Activated T-cell treated with anti-CD3 and anti-CD28 coated beads for 1 hour (primary cell): ENCODE data around the gene GOLIM4.

Source experiments
- DNase-seq: peaks from one replicate; pipeline ENCODE4 v3.0.0-alpha.2; 2020; ENCODE audit warnings: low read depth

Gene GOLIM4

DNA sequence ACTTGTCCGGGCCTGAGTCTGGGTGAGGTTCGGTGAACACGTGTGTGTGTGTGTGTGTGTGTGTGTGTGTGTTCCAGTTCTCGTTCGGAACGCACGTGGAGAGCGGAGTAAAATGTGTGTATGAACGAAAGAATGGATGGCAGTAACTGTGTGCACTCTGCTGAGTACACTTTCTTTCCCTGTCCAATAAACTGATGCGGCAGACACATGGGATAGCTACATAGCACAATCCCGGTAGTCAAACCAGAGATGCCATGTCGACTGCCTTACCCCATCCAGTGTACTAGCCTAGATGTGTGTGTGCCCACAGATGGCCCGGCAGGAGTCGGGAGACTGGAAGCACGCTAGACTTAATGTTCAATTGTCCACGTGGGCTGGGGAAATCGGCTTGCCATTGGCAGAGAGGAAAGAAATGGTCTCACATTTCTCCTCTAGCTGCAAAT, 507 bp upstream of the GOLIM4 start:
- DNase-seq = no peak

DNA sequence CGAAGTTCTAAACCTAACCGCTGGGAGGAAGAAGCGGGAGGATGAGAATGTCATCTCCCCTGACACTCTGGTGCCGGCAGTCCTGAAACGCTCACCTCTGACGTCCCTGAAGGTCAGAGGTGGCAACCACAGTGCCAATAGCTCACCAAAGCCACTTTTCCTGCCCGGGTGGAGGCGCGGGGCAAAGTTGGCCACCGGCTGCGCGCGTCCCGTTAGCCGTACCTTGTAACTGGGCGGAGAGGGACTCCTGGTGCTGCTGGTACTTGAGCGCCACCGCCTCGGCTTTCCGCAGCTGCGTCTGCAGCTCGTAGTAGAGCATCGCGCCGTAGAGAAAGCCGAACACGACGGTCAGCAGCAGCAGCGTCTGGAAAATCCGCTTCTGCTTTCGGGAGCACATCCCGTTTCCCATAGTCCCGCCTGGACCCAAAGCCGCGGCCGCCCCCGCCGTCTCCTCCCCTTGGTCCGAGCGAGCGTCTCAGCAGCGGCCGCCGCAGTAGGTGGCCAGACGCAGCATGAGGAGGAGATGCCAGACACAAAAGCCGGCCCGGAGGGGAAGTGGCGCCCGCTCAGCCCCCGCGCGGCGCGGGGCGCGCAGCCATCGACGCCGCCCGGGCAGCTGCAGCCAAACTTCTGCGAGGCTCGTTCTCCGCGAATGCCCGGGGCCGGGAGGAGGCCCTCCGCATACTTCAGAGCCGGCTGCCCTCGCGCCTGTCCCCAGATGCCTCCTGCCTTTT, 680 bp downstream of the GOLIM4 start:
- DNase-seq = peak; percentile 7

DNA sequence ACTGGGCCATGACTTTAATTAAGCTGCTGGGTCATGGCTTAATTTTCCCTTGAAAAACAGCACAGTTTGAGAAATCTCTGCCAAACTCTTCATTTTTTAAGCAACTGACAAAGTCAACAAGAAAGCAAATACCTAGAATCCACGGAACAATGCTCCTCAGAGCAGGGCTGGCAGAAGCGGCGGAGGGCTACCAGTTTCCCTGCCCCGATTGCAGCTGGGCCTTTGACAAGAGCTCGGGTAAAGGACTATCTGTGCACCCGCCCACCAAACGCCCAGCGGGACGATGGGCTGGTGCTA, 1.2 kb downstream of the GOLIM4 start:
- DNase-seq = no peak

DNA sequence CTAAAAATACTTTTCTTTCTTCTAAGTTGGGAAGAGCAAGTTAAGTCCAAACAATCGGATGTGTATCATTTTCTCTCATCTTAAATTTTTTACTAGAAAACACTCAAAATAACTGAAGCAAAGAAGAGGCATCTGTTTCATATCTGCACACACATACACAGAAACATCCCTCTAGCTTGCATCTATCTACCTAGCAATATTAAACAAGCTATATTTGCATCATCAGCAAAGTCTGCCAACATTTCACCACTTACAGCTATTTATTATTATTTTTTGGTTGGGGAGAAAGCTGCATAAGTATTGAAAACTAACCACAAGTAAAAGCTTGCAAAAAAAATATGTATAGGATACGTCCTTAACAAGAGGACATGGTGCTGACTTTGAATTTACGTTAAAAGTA, 1.9 kb downstream of the GOLIM4 start:
- DNase-seq = no peak

DNA sequence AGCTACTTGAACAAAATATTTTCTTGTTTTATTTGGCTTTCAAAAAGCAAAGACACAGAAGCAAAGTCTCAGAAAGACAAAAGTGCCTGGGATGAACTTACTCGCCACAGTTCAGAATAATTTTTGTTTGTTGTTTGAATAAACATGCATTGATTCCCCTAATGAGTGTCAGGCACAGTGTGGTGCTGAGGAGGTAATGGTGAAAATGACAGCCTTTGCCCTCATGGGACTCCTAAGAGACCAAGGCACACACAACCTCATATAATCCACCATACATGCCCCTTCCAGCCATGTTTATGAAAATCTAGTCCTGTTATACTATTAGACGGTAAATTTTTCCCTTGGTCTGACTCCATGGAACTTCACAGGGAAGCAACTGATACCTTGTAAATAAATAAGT, 2.5 kb downstream of the GOLIM4 start:
- DNase-seq = no peak

DNA sequence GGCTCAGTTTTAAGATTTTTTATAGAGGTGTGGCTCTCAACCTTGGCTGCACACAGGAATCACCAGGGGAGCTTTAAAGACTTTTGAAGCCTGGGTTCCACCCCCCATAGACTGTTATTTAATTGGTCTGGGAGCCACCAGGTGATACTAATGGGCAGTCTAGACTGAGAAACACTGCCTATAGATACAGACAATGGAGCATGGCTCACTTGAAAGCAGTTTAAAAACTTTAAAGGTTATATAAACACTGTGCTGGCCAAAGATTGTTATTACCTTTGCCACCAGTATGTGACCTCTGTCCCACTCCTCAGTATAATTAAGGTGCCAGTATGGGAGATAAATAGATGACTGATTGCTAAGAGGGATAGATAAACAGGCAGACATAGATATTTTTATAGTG, 3.8 kb downstream of the GOLIM4 start:
- DNase-seq = no peak

DNA sequence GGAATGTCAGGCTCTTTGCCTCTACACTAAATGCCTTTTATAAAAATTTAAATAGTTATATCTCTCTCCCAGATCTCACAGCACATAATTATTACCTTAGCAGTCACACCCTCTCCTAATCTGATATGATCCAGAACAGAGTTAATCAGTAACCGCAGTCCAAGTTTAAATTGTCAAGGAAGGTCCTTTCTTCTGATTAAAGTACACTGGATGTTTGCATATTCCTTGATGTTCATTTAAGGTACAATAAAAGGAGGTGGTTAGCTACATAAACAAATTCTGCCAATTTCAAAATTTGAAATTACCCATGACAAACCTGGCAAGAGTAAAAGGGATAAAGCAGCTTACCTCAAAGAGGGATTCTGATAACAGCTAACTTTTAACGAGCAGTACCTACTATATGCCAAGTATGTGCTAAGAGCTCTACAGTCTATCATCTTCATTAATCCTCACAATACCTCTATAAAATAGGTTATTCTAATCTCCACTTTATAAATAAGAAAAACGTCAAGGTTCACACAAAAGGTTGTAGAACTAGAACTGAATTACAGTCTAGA, 4.3 kb downstream of the GOLIM4 start:
- no peak for DNase-seq

DNA sequence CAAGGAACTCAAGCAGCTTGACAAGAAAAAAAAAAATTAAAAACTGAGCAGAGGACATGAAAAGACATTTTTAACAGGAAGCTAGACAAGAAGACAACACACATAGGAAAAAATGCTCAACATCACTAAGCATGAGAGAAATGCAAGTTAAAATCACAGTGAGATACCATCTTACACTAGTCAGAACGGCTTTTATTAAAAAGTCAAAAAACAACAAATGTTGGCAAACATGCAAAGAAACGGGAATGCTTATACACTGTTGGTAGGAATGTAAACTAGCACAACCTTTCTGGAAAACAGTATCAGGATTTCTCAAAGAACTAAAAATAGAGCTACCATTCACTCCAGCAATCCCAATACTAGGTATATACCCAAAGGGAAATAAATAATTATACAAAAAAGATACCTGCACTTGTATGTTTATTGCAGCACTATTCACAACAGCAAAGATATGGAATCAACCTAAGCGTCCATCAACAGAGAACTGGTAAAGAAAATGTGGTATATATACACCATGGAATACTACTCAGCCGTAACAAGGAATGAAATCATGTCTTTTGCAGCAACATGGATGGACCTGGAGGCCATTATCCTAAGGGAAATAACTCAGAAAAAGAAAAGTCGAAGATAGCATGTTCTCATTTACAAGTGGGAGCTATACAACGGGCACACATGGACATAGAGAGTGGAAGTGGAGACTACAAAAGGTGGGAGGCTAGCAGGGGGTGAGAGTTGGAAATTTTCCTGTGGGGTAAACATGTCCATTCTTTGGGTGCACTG, 5.2 kb downstream of the GOLIM4 start:
- no peak for DNase-seq

DNA sequence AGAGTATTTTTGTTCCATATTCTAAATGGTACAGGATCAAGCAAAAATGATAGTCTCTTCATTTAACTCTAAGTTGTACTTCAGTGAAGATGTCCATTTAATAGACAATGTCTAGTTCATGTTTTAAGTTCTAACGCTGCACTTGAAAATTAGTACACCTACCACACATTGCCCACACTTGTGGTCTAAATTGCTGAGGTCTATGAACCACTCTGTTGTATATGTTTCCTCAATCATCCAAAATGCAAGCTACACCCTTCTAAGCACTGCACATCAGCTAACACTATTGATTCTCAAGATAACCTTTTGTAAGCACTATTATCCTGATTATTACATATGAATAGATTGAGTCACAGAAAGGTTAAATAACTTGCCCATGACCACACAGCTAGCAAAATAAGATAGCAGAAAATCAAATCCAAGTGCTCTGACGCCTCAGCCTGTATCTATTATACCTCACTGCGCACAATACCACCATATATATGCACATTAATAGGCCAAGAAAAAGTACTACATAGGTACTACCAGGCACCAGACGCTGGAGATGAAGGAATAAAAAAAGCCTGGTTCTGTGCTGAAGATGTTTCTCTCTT, 6.4 kb downstream of the GOLIM4 start:
- no peak for DNase-seq

DNA sequence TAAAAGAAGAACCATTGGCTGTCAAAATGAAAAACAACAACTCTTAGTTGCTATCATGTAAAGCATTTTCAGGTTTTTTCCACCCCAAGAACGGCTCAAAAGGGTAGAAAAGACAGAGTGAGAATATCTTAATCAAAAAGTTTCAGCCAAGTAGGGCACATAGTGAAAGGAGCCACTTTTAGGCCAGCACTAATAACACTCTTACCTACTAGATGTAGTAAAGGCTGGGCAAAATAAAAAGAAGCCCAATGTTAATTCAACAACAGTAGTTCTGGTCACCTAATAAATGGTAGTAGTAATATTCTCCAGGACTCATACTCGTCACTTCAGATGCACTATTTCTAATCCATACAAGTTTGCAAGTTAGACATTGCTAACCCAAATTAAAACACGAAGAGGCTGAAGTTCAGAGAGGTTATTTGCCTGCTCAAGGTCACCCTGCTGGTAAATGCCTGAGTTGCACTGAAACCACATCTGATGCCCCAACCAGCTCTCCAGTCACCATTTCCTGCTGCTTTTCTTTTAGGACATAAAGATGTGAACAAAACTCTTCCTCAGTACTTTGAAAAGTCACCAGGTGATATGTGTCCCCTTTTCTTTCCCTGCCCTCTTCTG, 7.5 kb downstream of the GOLIM4 start:
- no peak for DNase-seq

DNA sequence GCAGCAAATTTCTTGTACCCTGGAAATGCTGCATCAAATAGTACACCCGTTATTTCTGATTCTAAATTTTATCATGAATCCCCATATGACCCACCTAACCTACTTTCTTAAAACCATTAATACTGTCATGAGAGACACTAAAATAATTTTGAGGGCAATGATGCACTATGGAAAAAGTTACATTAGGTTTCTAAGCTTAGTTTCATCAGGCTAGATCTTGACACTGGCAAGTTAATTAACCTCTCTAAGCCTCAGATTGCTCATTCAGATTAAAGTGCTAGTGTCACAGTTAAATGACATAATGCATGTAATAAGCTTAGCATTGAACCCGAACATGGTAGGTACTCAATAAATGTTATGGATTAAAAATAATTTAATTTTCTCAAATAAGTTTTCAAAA, 8.2 kb downstream of the GOLIM4 start:
- no peak for DNase-seq

DNA sequence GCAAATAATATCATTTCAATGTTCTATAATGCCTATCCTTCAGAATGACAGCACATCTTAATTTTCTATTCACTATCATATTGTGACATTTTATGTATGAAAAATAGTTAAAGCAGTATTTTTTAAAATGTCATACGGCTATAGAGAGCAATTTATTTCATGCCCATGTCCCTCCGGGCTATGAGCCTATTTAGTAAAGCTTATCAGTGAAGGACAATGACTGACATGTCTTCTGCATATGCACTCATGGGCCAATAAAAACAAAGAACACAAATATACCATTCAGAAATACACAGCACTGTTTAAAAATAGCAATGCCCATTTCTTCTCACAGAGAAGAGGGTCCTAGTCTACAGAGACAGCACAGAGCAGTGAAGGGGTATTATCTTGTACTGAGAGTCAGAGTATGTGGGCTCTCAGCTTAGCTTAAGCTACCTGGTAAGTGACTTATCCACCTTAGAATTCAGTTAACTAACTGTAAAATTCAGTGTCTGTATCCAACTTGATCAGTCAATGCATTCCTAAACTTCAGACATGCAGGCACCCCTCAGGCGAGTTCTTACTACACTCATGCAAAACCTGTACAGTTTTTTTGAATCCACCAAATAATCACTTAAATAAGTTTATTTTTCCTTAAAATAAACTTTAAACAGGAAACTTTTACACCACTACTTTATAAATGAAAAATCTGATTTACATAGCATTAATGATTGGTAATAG, 9.0 kb downstream of the GOLIM4 start:
- no peak for DNase-seq

DNA sequence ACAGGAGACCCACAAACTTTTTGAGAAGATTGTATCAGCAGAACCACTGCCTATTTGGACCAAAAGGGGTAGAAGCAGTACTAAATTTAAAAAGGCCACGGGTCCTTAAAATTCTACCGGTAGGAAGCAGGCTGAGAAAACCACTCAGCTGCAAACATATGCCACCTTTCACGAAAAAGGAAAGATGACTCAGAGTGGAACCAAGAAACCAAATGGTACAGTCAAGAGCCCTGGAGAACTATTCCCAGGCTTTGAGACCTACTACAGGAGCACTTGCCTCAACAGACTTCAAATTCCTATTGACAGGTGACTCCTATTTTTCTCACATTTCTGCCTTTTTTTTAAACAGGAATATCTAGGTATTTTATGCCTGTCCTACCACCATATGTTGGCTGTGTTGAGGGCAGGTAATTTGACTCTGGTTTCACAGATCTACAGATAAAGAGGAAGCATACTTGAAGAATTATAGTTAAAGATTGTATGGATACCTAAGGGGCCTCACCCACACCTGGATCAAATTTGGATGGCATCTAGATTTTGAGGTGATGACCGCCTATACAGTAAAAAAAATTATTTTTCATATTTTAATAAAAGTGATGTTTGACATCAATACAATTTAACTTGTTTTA, 10.1 kb downstream of the GOLIM4 start:
- DNase-seq = no peak

DNA sequence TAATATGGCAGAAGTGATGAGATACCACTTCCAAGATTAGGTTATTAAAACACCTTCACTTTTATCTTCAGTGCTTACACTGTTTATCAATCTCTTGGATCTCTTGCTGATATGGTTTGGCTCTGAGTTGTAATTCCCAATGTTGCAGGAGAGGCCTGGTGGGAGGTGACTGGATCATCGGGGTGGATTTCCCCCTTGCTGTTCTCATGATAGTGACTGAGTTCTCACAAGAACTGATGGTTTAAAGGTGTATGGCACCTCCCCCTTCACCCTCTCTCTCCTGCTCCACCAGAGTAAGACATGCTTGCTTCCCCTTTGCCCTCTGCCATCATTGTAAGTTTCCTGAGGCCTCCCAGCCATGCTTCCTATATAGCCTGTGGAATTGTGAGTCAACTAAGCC, 11.8 kb downstream of the GOLIM4 start:
- DNase-seq = no peak

DNA sequence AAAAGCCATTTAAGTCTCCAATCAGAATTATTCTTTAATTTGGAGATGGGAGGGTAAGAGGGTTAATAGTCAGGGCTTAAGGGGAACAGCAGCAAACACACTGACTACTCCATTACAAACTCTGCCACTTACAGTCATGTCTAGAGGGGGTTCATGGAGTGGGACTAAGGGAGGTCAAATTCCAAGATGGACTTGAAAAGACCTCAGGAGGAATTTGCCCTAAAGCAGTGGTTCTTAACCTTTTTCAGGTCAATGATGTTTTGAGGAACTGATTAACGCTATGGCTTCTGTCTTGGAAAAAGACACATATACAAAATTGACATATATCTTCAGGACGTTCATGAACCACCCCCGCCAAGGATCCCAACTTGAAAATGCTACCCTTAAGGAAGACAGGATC, 13.9 kb downstream of the GOLIM4 start:
- no peak for DNase-seq

DNA sequence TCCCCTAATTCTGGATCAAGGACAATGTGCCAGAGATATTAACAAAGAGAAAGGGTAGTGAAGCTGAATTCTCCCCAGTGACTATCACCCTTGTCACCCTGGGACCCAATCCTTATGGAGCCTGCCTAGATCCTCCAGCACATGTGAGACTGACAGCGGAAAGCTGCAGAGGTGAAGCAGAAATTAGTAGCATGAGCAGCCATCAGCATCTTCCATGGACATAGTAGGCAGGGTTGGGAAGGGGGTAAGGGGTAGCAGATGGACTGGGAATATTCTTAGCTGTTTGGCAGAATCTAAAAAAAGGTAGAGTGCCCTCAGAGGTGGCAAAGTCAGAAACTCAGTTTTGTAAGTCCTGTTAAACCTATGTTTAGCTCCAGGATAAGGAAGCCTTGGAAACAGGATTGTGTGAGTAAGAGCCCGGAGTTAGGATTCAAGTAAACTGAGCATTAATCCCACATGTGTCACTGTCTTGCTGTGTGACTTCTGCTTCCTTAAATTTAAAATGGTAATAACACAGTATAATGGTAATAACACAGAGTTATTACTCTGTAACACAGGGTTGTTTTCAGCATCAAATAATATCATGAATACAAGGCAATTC, 14.5 kb downstream of the GOLIM4 start:
- DNase-seq = no peak

DNA sequence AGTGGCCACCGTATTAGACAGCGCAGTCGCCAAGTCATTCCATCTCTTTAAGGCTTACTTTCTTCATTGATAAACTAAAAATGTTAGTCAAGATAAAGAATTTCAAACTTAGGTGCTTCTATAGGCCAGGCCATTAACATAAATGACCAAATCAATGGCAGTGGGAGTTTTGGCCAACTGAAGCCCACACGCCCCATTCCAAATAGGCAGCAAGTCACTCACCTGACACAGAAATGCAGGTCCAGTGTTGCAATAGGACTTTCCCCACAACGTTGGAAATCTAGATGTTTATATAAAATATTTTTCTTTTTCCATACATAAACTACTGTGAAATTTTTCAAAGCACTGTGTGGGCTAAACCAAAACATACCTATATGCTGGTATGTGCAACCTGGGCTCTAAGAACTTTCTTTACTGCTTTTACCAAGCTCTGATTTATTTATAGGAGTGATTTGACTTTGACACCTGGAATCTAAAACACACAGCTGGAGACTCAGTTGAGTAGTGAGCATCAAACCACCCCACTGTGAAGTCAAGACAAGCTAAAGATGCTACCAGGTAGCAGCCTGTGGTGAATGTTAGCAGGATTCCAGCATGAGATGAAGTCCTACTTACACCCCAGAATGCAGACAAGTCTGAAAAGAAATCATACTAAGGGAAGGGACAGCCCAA, 15.1 kb downstream of the GOLIM4 start:
- DNase-seq = no peak

DNA sequence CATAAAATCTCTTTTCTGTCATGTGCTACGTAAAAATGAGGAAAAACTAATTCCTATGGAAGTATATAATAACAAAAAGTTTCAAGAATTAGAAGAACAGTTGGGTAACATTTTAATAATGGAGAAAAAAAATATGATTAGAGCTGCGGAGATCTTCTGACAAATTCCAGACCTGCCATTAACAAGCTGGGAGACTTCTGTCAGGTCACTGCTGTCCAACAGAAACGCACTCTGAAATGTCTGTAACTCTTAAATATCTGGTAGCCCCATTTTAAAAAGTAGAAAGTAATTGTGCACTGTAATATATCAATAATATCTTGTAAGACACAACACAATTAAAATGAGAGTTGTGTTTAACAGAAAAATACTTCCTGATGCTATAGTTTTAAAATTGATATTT, 15.7 kb downstream of the GOLIM4 start:
- no peak for DNase-seq

DNA sequence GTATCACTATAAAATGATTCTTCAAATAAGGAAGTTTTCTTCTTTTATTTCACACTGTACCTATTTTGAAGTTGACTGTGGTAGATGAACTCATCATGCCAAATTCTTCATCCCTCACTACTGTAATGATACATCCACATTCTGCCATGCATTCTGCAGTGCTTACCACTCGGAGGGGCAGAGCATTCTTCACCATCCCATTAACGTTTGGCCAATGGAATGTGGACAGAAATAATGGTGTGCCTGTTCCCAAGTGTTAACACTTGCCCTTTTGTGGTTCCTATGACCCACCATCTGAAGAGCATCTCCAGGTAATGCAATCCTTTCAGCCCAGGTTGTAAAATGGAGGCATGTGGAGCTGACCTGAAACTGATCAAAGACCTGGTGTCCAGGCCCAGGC, 18.6 kb downstream of the GOLIM4 start:
- DNase-seq = no peak

DNA sequence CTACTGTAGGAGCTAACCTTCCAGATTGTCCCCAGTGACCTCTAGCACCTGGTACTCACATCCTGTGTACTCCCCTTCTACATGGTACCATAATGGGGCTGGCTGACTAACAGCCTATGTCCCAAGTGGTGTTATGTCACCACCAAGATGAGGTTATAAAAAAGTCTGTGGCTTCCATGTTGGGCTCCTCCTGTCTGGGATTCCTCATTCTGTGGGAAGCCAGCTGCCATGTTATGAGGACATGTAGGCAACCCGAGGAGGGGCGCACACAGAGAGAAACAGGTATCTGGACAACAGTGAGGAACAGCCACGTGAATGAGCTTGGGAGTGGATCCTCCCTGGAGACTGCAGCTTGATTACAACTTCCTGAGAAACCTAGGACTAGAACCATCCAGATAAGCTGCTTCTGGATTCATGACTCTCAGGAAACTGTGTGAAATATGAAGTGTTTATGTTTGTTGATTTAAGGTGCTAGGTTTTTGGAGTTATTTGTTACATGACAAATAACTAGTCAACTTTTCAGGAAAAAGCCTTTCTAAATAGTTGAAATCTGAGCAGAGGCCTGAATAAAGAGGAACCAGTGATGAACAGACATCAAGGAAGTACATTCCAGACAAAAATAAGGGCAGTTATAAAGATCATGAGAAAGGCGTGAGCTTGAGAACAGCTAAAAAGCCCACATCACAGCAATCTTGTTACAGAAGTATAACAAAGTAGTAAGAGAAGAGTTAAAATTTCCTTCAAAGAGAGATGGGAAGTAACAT, 21.7 kb downstream of the GOLIM4 start:
- DNase-seq = no peak
